Caki2 (cell line): ENCODE data around the gene GARIN1A. TPM values are rescaled to one million over a fixed set of nuclear protein-coding genes. Genes with fewer than 3 reads are reported as not detected.
"Not testable (repeated sequence)": the region's sequence is repeated elsewhere in the genome, so short reads cannot be mapped to it uniquely, and the experiment has no call there.

ENCODE experiments used
- DNase-seq: peaks from one replicate; pipeline ENCODE4 v3.0.0-alpha.2; 2015; ENCODE audit warnings: low read depth
- in situ Hi-C: cut with HindIII; loops from 2 replicates; pipeline ENCODE4 v1.10.0; 2016; ENCODE audit warnings: low sequenced_read_pairs, low pct_unique_long_range_greater_than_20kb, mixed read lengths
- total RNA-seq: library from RNA; depleted of rRNA; stranded (reverse); fragments of >200 nt; shearing (Covaris generic); gene quantifications from 2 replicates; pipeline ENCODE4 v1.2.3, GENCODE V29; 2014; ENCODE audit warnings: low replicate concordance; rRNA removed

GARIN1A gene
- not detected in 2 replicates for total RNA-seq

DNA sequence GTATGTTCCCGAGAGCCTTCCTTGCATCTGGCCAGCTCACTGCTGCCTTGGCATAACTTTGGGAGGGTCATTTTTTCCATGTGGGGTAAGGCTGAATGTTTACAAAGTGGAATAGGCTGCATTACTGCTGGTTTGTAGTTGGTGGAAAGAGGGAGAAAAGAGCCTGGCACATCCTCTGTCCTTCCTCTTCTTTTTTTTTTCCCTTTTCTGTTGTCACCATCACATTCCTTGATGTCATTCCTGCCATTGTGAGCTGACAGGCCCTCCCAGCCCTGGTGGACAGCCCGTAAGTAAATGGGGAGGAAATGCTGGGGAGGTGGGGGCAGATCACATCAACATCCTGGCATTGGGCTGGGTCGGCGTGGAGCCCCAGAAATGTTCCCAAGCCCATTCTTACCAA is at the start of gene GARIN1A:
TSS of gene GARIN1A (plus strand) at position 301 of the 400 bp plus-strand sequence. CDS start 106 bp downstream, outside the sequence.
- in situ Hi-C loops, result no loop called here
- DNase-seq, result no peak

DNA sequence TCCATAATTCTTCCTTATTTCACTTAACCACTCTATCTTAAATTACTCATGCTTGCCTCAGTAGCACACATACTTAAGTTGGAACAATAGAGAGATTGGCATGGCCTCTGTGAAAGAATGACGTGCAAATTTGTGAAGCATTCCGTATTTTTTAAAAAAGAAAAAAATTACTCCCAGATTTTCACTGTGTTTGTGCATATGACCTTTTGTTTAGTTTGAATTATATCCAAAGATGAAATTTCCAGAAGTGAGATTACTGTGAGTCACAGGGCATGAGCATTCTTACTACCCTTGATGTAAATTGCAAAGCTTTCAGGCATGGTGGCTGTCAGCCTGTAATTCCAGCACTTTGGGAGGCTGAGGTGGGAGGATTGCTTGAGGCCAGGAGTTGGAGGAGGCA is 45.0 kb upstream of the GARIN1A start:
- in situ Hi-C loops, DNase-seq: not testable (repeated sequence)

DNA sequence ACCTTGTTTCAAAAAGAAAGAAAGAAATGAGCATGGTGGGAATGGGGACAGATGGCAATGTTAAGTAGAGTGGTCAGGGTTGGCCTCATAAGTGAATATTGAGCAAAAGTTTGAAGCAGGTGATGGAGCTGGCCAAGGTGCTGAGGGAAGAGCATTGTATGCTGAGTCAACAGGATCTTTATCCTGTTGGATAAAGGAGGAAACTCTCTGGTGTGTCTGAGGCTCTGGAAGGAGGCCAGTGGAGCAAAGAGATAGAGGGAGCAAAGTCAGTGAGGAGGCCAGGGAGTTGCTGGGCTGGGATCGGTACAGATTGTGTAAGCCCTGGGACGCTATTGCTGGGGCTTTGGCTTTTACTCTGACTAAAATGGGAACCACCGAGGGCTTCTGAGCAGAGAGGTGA is 38.2 kb upstream of the GARIN1A start:
- DNase-seq, in situ Hi-C loops: not testable (repeated sequence)

DNA sequence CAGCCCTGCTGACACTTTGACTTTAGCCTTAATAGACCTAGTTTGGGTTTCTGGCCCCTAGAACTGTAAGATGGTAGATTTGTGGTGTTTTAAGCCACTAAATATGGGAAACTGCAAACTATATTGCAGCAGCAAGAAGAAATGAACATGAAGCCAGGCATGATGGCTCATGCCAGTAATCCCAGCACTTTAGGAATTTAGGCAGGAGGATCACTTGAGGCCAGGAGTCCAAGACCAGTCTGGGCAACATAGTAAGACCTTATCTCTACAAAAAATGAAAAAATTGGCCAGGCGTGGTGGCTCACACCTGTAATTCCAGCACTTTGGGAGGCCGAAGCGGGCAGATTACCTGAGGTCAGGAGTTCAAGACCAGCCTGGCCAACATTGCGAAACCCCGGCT is 26.9 kb upstream of the GARIN1A start:
- DNase-seq, in situ Hi-C loops: not testable (repeated sequence)

DNA sequence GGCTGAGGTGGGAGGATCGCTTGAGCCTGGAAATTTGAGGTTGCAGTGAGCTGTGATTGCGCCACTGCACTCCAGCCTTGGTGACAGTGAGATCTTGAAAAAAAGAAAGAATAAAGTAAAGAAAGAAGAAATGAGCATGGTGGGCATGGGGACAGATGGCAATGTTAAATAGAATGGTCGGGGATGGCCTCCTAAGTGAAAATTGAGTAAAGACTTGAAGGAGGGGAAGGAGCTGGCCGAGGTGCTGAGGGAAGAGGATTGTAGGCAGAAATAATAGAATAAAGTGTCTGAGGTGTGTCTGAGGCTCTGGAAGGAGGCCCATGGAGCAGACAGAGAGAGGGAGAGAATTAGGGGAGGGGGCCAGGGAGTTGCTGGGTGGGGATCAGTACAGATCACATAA is 26.2 kb upstream of the GARIN1A start:
- in situ Hi-C loops, DNase-seq: not testable (repeated sequence)

DNA sequence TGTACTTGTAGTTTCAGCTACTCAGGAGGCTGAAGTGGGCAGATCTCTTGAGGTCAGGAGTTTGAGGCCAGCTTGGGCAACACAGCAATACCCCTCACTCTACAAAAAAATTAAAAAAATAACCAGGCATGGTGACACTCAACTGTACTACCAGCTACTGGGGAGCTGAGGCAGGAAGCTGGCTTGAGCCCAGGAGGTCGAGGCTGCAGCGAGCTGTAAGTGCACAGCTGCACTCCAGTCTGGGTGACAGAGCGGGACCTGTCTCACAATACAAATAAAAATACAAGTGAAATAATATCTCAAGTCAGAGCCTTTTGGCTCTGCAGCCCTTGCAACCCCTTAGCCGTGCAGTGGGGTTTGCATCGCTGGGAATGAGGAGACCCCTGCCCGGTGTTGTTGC is 25.2 kb upstream of the GARIN1A start:
- in situ Hi-C loops, DNase-seq: not testable (repeated sequence)

DNA sequence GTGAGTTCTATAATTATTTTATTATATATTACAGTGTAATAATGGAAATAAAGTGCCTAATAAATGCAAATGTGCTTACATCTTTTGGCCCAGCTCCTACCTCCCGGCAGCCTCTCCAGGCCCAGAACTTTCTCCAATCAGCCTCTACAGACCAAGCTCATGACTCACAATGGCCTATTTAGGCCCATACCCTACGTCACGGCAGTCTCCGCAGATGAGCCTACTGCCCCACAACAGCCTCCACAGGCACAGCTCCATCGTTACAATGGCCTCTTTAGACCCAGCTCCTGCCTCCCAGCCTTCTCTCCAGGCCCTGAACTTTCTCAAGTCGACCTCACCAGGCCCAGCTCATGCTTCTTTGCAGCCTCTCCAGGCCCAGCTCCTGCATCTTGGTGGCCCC is 21.0 kb upstream of the GARIN1A start:
- in situ Hi-C loops, DNase-seq: not testable (repeated sequence)

DNA sequence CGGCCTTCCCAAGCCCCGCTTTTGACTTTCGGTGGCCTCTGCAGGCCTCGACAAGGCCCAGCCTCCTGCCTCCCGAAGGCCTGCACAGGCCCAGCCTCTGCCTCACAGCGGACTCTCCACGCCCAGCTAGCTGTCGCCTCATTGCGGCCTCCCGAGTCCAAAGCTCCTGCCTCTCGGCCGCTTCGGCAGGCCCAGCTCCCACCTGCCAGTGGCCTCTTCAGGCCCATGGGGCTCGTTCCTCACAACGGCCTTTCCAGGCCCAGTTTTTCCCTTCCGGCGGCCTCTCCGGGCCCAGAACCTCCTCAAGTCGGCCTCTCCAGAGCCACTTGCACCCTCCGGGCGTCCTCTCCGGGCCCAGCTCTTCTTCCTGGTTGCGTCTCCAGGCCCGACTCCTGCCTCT is 19.5 kb upstream of the GARIN1A start:
- DNase-seq, in situ Hi-C loops: not testable (repeated sequence)

DNA sequence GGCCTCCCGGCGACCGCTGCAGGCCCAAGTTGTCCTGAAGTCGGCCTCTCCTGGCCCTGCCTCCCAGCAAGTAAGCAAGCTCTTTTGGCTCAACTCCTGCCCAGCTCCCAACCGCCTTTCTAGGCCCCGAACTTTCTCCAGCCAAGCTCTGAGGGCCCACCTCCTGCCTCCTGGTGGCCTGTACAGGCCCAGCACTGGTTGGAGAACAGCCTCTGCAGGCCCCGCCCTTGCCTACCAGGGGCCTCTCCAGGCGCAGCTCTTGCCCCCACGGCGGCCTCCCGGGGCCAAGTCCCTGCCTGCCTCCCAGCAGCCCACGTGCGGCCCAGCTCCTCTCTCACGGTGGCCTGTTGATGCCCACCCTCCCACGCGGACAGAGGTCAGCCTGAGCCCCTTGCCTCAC is 18.9 kb upstream of the GARIN1A start:
- in situ Hi-C loops, DNase-seq: not testable (repeated sequence)

DNA sequence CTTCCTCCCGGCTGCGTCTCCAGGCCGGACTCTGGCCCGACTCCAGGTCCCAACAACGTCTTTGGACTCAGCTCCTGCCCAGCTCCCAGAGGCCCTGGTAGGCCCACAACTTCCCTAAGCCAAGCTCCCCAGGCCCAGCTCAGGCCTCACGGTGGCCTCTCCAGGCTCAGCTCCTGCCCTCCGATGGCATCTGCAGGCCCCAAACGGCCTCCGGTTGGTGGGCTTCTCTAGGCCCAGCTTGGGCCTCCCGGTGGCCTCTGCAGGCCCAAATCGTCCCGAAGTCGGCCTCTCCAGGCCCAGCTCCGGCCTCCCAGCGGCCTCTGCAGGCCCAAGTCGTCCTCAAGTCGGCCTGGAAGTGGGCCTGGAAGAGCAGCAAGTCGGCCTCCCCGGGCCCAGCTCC is 18.0 kb upstream of the GARIN1A start:
- DNase-seq, in situ Hi-C loops: not testable (repeated sequence)

DNA sequence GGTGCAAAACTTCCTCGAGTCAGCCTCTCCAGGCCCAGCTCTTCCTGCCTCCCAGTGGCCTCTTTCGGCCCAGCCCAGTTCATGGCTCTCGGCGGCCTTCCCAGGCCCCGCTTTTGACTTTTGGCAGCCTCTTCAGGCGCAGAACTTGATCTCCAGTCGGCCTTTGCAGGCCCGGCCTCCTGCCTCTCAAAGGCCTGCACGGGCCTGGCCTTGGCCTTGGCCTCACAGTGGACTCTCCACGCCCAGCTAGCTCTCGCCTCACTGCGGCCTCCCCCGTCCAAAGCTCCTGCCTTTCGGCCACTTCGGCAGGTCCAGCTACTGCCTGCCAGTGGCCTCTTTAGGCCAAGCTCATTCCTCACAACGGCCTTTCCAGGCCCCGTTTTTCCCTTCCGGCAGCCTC is 17.6 kb upstream of the GARIN1A start:
- DNase-seq, in situ Hi-C loops: not testable (repeated sequence)

DNA sequence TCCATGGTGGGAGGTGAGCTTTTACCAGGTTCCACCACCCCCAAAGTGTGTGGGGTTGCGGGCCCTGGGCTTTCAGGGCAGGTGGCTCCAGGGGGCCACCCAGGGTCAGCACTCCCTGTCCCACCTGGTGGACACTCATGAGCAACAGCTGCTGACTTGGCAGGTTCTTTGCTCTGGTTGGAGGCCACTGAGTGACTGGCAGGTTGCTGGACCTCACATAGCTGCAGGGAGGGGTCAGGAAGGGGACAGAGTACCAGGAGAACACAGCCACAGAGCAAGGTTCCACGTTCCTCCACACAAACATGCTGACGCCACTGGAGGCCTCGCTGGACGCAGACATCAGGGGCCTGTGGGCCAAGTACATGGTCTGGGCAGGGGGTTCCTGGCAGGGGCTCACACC is 13.7 kb upstream of the GARIN1A start:
- in situ Hi-C loops, DNase-seq: not testable (repeated sequence)

DNA sequence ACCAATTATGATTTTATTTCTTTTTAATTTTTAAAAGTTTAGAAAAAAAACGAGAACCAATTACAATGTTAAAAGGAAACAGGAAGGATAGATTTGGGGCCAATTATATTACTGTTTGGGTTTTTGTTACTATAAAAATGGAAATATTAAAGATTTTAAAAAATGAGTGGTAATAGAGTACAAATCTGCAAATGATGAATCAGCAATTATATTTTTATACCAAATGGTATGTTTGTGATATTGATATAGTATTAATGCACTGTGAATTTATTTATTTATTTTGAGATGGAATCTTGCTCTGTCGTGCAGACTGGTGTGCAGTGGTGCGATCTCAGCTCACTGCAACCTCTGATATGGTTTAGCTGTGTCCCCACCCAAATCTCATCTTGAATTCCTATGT is 11.5 kb upstream of the GARIN1A start:
- in situ Hi-C loops, result no loop called here
- no peak for DNase-seq

DNA sequence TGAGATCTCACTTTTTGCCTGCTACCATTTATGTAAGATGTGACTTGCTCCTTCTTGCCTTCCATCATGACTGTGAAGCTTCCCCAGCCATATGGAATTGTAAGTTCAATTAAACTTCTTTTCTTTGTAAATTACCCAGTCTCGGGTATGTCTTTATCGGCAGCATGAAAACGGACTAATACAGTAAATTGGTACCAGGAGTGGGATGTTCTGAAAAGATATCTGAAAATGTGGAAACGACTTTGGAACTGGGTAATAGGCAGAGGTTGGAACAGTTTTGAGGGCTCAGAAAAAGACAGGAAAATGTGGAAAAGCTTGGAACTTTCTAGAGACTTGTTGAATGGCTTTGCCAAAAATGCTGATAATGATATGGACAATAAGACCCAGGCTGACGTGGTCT is 10.6 kb upstream of the GARIN1A start:
- no peak for DNase-seq
- in situ Hi-C loops, result no loop called here

DNA sequence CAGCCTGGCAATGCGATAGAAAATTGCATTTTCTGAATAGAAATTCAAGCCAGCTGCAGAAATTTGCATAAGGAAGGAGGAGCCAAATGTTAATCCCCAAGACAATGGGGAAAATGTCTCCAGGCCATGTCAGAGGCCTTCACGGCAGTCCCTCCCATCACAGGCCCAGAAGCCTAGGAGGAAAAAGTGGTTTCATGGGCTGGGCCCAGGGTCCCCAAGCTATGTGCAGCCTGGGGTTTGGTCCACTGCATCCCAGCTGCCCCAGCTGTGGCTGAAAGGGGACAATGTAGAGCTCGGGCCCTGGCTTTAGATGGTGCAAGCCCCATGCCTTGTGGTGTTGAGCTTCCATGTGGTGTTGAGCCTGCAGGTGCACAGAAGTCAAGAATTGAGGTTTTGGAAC is 10.0 kb upstream of the GARIN1A start:
- in situ Hi-C loops, result no loop called here
- DNase-seq, result no peak

DNA sequence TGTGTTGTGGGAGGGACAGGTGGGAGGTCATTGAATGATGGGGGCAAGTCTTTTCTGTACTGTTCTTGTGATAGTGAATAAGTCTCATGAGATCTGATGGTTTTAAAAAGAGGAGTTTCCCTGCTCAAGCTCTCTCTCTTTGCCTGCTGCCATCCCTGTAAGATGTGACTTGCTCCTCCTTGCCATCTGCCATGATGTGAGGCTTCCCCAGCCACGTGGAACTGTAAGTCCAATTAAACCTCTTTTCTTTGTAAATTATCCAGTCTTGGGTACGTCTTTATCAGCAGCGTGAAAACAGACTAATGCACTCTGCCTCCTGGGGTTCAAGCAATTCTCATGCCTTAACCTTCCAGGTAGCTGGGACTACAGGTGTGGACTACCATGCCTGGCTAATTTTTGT is 8.9 kb upstream of the GARIN1A start:
- in situ Hi-C loops, DNase-seq: not testable (repeated sequence)

DNA sequence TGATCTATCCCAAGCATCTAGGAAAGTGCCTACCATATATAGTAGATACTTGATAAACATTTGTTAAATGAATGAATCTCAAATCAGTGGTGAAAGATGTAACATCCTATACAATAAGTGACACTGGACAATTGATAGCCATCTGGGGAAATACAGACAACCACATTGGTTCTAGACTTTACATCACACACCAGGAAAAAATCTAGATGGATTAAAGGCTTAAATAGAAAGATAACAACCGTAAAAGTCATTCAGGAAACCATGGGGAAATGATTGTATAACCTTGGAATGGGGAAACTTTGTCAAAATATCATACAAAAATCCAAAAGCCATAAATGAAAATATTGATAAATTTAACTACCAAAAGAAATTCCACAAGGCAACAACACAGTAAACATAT is 7.0 kb upstream of the GARIN1A start:
- DNase-seq, result no peak
- in situ Hi-C loops, result no loop called here

DNA sequence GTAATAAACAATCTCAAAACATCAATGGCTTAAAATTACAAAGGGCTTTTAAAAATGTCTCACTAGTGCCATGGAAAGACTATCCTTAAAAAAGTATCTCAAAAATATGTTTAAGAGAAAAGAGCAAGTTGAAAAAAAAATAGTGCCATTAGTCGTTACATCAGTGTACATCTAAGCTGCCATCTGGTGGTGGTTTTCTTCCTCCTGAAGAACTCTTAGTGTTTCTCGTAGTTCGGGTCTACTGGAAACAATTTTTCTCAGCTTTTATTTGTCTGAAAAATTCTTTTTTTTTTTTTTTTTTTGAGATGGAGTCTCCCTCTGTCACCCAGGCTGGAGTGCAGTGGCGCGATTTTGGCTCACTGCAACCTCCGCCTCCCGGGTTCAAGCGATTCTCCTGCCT is 5.9 kb upstream of the GARIN1A start:
- in situ Hi-C loops, result no loop called here
- no peak for DNase-seq

DNA sequence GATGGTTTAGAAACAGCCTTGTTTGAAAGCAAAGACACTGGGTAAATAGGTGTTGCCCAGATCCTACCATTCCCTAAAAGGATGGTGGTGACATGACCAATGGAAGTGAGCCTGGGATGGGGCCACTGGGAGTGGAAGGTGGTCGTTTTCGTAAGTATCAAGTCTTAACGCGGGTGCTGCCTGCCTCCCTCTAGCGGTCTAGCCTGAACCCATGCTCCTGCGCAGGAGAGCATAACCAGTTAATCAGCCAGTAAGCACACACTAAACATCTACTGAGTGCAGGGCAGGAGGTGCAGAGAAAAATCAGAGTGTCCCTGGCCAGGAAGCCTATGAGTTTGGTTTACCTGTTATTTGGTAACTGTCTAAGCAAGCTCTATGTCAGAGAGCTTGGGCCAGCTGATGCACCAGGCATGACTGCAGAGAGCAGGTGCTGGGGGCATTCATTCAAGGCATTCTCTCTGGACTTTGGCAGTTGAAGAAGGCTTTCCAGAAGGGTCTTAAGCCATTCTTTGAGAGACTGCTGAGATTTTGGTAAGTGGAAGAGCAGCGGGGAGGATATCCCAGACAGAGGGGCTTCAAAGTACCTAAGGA is 930 bp downstream of the GARIN1A start:
- DNase-seq, result no peak
- in situ Hi-C loops, result no loop called here

DNA sequence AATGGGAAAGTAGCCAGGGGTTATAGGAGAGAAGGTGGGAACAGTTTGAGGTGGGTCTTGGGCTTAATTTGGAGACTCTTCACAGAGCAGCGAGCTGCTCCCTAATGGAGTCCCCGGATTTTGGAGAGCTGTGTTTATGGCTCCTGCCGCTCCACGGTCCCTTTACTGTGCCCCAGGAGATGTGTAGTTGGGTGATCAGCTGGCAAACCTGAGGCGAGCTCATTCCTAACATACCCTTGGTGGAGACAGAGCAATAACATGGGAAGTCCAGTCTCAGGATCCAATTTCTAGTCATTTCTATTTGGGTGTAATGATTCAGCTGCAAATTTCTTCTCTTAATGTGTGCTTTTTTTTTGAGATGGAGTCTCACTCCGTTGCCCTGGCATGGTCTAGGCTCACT is 1.5 kb downstream of the GARIN1A start:
- no peak for DNase-seq
- in situ Hi-C loops, result no loop called here
